ENCODE results near the gene TAS2R7. TPM values are rescaled to one million over a fixed set of nuclear protein-coding genes. Genes with fewer than 3 reads are reported as not detected.

TAS2R7 gene
- total and polyA plus RNA-seq, 2 donors (not counting 3 experiments of a cell fraction or from before 2014, with no cell fraction given): not detected

DNA sequence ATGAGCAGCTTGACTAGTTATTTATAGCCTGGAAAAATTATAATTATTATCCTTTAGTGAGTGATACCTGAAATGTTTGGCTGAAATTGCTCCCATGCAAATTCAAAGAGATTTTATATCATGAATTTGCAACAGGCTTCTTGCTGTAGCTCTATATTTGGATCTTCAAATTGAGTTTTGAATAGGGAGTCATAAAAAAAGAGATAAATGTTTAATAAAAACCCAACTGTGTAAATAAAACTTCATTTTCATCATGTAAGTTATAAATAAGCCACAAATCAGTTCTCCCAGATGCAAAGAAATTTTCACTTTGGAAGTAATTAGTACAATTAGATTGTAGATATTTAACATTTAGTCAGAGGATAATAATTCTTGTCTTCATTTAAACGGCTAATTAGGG, 4.8 kb upstream of the TAS2R7 start, which contains the start of gene TAS2R8:
Gene TAS2R8 (minus strand): TSS at position 101 of the 400 bp plus-strand sequence. CDS start 306 bp downstream, outside the sequence.
- POLR2A ChIA-PET: no interaction called here
- Histone ChIP-seq H4K20me1 (replicated peaks; ENCODE audit: control insufficient read depth, extremely low read depth, insufficient read depth, low read length) (no peaks in the 10 kb centered on the region), H3K79me2 (ENCODE audit: control insufficient read depth, insufficient read depth, low read length) (no peaks in the 10 kb centered on the region), H3K4me1 (ENCODE audit: control insufficient read depth, extremely low read depth, insufficient read depth, low read length) (no peaks in the 10 kb centered on the region), H3K27me3 (ENCODE audit: control insufficient read depth in 2 of 2, insufficient read depth in 2 of 2, low read length in 2 of 2) (peaks cover 4 to 23% of the 10 kb centered on the region in 2 experiments), H3K9ac (replicated peaks; ENCODE audit: extremely low read depth, insufficient read depth, low read length) (no peak within 1 kb of the TSS), H3K9me3 (replicated peaks; ENCODE audit: control insufficient read depth, insufficient read depth, low read length) (no peaks in the 10 kb centered on the region), H3K4me3 (replicated peaks in 1 of 3; ENCODE audit: insufficient read depth in 1 of 3, low read depth in 1 of 3, low read length in 3 of 3) (no peak within 1 kb of the TSS), H3K4me2 (ENCODE audit: insufficient read depth, low read length) (no peak within 1 kb of the TSS), H3K36me3 (ENCODE audit: control insufficient read depth in 2 of 2, extremely low read depth in 1 of 2, insufficient read depth in 2 of 2, low read length in 2 of 2) (no peaks in the 10 kb centered on the region), H2AFZ (ENCODE audit: low read depth, low read length) (no peak within 1 kb of the TSS), H3K9me1 (replicated peaks; ENCODE audit: control insufficient read depth, extremely low read depth, insufficient read depth, low read length) (no peaks in the 10 kb centered on the region), H3K27ac (ENCODE audit: insufficient read depth, low read depth, low read length) (no peak within 1 kb of the TSS)
- FAIRE-seq (no peak), DNase-seq (ENCODE audit: low read depth, low spot score) (no peak)
- CTCF ChIA-PET: no interaction called here
- no TSS peak for BruUV-seq (replicated peaks)
- intact Hi-C loops (cut with micrococcal nuclease) (no loop called here), dilution Hi-C loops (cut with MboI; ENCODE audit: extremely low pct_ligation_motif_present, low sequenced_read_pairs) (no loop called here)
- TF ChIP-seq GATA2 (IDR thresholded peaks at IDR 0.05; ENCODE audit: insufficient read depth, insufficient read length, low read depth, low read length) (no peak), JUN (IDR thresholded peaks at IDR 0.05; ENCODE audit: borderline replicate concordance, insufficient read depth, insufficient read length, low read depth) (no peak)
- TF ChIP-seq, protein P1, sequence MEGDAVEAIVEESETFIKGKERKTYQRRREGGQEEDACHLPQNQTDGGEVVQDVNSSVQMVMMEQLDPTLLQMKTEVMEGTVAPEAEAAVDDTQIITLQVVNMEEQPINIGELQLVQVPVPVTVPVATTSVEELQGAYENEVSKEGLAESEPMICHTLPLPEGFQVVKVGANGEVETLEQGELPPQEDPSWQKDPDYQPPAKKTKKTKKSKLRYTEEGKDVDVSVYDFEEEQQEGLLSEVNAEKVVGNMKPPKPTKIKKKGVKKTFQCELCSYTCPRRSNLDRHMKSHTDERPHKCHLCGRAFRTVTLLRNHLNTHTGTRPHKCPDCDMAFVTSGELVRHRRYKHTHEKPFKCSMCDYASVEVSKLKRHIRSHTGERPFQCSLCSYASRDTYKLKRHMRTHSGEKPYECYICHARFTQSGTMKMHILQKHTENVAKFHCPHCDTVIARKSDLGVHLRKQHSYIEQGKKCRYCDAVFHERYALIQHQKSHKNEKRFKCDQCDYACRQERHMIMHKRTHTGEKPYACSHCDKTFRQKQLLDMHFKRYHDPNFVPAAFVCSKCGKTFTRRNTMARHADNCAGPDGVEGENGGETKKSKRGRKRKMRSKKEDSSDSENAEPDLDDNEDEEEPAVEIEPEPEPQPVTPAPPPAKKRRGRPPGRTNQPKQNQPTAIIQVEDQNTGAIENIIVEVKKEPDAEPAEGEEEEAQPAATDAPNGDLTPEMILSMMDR (IDR thresholded peaks at IDR 0.05; ENCODE audit: extremely low read depth in 1 of 2, insufficient read depth in 1 of 2, low read depth in 1 of 2, low read length in 2 of 2): no peak

DNA sequence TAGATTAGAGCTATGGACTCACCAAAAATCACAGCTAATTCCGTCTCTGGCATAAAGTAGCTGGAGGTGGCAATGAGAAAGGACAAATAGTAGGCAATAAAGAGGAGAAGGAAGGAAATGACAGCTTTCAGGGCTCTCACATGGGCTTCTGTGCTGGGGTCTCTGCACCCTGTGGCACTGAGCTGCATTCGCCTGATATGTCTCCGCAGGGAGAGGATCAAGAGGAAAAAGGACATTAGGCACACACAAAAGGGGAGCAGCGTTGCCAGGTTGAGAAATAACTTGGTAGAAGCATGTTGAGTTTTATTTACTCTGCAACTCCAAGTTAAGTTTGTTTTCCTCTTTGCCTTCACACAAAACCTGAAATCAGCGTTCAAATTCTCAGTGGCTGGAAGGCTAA, 686 bp downstream of the TAS2R7 start:
- Histone ChIP-seq H3K27ac (ENCODE audit: insufficient read depth, low read depth, low read length) (no peak overlapping the region), H3K27me3 (ENCODE audit: control insufficient read depth in 2 of 2, insufficient read depth in 2 of 2, low read length in 2 of 2) (peaks cover 6 to 40% of the 10 kb centered on the region in 2 experiments), H2AFZ (ENCODE audit: low read depth, low read length) (no peak overlapping the region), H3K4me3 (replicated peaks in 1 of 3; ENCODE audit: insufficient read depth in 1 of 3, low read depth in 1 of 3, low read length in 3 of 3) (no peak overlapping the region), H3K79me2 (ENCODE audit: control insufficient read depth, insufficient read depth, low read length) (no peaks in the 10 kb centered on the region), H3K4me2 (ENCODE audit: insufficient read depth, low read length) (no peak overlapping the region), H4K20me1 (replicated peaks; ENCODE audit: control insufficient read depth, extremely low read depth, insufficient read depth, low read length) (no peaks in the 10 kb centered on the region), H3K9me1 (replicated peaks; ENCODE audit: control insufficient read depth, extremely low read depth, insufficient read depth, low read length) (no peaks in the 10 kb centered on the region), H3K9me3 (replicated peaks; ENCODE audit: control insufficient read depth, insufficient read depth, low read length) (no peaks in the 10 kb centered on the region), H3K36me3 (ENCODE audit: control insufficient read depth in 2 of 2, extremely low read depth in 1 of 2, insufficient read depth in 2 of 2, low read length in 2 of 2) (no peaks in the 10 kb centered on the region), H3K9ac (replicated peaks; ENCODE audit: extremely low read depth, insufficient read depth, low read length) (no peak overlapping the region), H3K4me1 (ENCODE audit: control insufficient read depth, extremely low read depth, insufficient read depth, low read length) (no peaks in the 10 kb centered on the region)
- intact Hi-C loops (cut with micrococcal nuclease) (no loop called here), dilution Hi-C loops (cut with MboI; ENCODE audit: extremely low pct_ligation_motif_present, low sequenced_read_pairs) (no loop called here)
- TF ChIP-seq, protein P1 (IDR thresholded peaks at IDR 0.05; ENCODE audit: extremely low read depth in 1 of 2, insufficient read depth in 1 of 2, low read depth in 1 of 2, low read length in 2 of 2): no peak
- TF ChIP-seq POLR2AphosphoS5 (IDR thresholded peaks at IDR 0.05; ENCODE audit: insufficient read depth, low read depth, low read length): no peak
- no peak for TF ChIP-seq GATA2 (IDR thresholded peaks at IDR 0.05; ENCODE audit: insufficient read depth, insufficient read length, low read depth, low read length)
- TF ChIP-seq FOS (IDR thresholded peaks at IDR 0.05; ENCODE audit: borderline replicate concordance, insufficient read depth, low read length): no peak
- no peak for TF ChIP-seq MYC (IDR thresholded peaks at IDR 0.05; ENCODE audit: low read depth, low read length)
- TF ChIP-seq, protein P2, sequence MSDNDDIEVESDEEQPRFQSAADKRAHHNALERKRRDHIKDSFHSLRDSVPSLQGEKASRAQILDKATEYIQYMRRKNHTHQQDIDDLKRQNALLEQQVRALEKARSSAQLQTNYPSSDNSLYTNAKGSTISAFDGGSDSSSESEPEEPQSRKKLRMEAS (IDR thresholded peaks at IDR 0.05; ENCODE audit: insufficient read depth, insufficient read length): no peak
- TF ChIP-seq POLR2A (IDR thresholded peaks at IDR 0.05; ENCODE audit: low read depth, low read length): no peak
- no peak for TF ChIP-seq EZH2 (IDR thresholded peaks at IDR 0.05; ENCODE audit: borderline replicate concordance, low read depth, low read length, severe bottlenecking)
- TF ChIP-seq JUN (IDR thresholded peaks at IDR 0.05; ENCODE audit: borderline replicate concordance, insufficient read depth, insufficient read length, low read depth): no peak
- ChIA-PET POLR2A (no interaction called here), CTCF (no interaction called here)
- BruUV-seq (replicated peaks): no TSS peak
- FAIRE-seq (no peak), DNase-seq (ENCODE audit: low read depth, low spot score) (no peak)
